Transverse colon (tissue), 4 donors: ENCODE data around the gene ASH1L. TPM values are rescaled to one million over a fixed set of nuclear protein-coding genes. Genes with fewer than 3 reads are reported as not detected.

ENCODE experiments used
- DNase-seq: peaks from one replicate; pipeline ENCODE4 v3.0.0-alpha.2; 2019
- H3K27ac ChIP-seq, 4 donors: fragments of 200-600 bp; sonication (generic); 2 replicates each; pipeline ENCODE4 v1.5.1; 2016 to 2018; ENCODE audit warnings: inconsistent platforms in 4 of 4
- H3K27me3 ChIP-seq: fragments of 200-600 bp; sonication (generic); 2 replicates; pipeline ENCODE4 v1.5.1; 2017; ENCODE audit warnings: inconsistent platforms
- H3K36me3 ChIP-seq, 4 donors: fragments of 200-600 bp; sonication (generic); 2 replicates each; pipeline ENCODE4 v1.5.1; 2017 to 2019; ENCODE audit warnings: inconsistent platforms in 4 of 4
- H3K4me1 ChIP-seq, 4 donors: fragments of 200-600 bp; sonication (generic); 2 replicates each; pipeline ENCODE4 v1.5.1; 2017 to 2020; ENCODE audit warnings: inconsistent platforms in 4 of 4
- H3K4me3 ChIP-seq, 4 donors: fragments of 200-600 bp; sonication (generic); 1 replicate in 1 of 4; 2 replicates in 3 of 4; pipeline versions ENCODE4 v1.5.1 to v1.6.1; 2017 to 2019; ENCODE audit warnings: inconsistent platforms in 4 of 4
- H3K9me3 ChIP-seq, 2 donors: fragments of 200-600 bp; sonication (generic); 2 replicates each; pipeline ENCODE4 v1.5.1; 2017 to 2019; ENCODE audit warnings: inconsistent platforms in 2 of 2
- CTCF ChIP-seq, 5 experiments: fragments of 200-600 bp in 3 of 5; fragments of 450-650 bp in 2 of 5; sonication (generic) in 3 of 5; IDR thresholded peaks; 1 replicate in 2 of 5; 2 replicates in 3 of 5; pipeline ENCODE4 v1.5.1; 2016 to 2017; ENCODE audit warnings: antibody characterized with exemption in 5 of 5, inconsistent platforms in 3 of 5, mild to moderate bottlenecking in 2 of 5, moderate library complexity in 1 of 5
- EP300 ChIP-seq: sonication (generic); formaldehyde crosslinking; IDR thresholded peaks from one replicate; pipeline ENCODE4 v1.6.1; 2017; ENCODE audit warnings: antibody characterized with exemption, low read depth
- POLR2A ChIP-seq: fragments of 450-650 bp; IDR thresholded peaks from one replicate; pipeline ENCODE4 v1.6.1; 2016; ENCODE audit warnings: antibody characterized with exemption, mild to moderate bottlenecking, moderate library complexity
- POLR2AphosphoS5 ChIP-seq, 3 donors: sonication (generic); formaldehyde crosslinking; IDR thresholded peaks; one replicate each; pipeline ENCODE4 v1.6.1; 2016; ENCODE audit warnings: antibody characterized with exemption in 3 of 3
- WGBS, 2 donors: methylation state at CpG; one replicate each; pipeline ENCODE4 v1.1.5; 2018; ENCODE audit warnings: low coverage in 1 of 2; 5-methylcytosine and 5-hydroxymethylcytosine counted together
- in situ Hi-C, 4 donors: fragments of 200-750 bp; cut with MboI; loops; one replicate each; pipeline versions ENCODE4 v1.15.0 to v1.15.1; 2017; ENCODE audit warnings: low sequenced_read_pairs in 3 of 4, low pct_ligation_motif_present in 1 of 4, low pct_unique_long_range_greater_than_20kb in 1 of 4
- intact Hi-C: fragments of 100-400 bp; cut with DNase I; formaldehyde crosslinking; loops from one replicate; pipeline ENCODE4 v1.15.1; 2023; ENCODE audit warnings: low total_unique reads
- total RNA-seq, 4 donors: library from RNA; depleted of rRNA; stranded (reverse); fragments of >200 nt; gene quantifications; one replicate each; pipeline ENCODE4 v1.1.0, GENCODE V29; 2016

Gene ASH1L
- total RNA-seq, 4 donors from 2014 or later, result 47.4 to 206 (median 89.1) TPM

- TF ChIP-seq POLR2A (no peak), EP300 (no peak), CTCF (IDR thresholded peaks at IDR 0.05) (no peak), POLR2AphosphoS5 (IDR thresholded peaks at IDR 0.05) (no peak)
- 93 to 100% methylated on average over 1 to 8 of the region's 8 CpGs for WGBS, 2 donors
- peaks cover 20% of the 10 kb centered on the region for H3K27me3 ChIP-seq
- H3K27ac ChIP-seq, result no peak overlapping the region
- intact Hi-C loops, result no loop called here
- no peaks in the 10 kb centered on the region for H3K36me3 ChIP-seq
- no peak for DNase-seq
- H3K4me1 ChIP-seq, result peaks cover 0 to 10% (median 5%) of the 10 kb centered on the region in 4 donors
- no peaks in the 10 kb centered on the region for H3K9me3 ChIP-seq
- in situ Hi-C loops, result no loop called here
- H3K4me3 ChIP-seq, result no peak overlapping the region
Observed at GRCh38 chr1:155300024-155300423, 262.6 kb downstream of the ASH1L start.

GRCh38 chr1:155297384-155297783, 265.2 kb downstream of the ASH1L start:
- Histone ChIP-seq H3K36me3 (no peaks in the 10 kb centered on the region), H3K9me3 (no peaks in the 10 kb centered on the region), H3K4me3 (no peak overlapping the region), H3K4me1 (peaks cover 0 to 6% (median 5%) of the 10 kb centered on the region in 4 donors), H3K27me3 (peaks cover 33% of the 10 kb centered on the region), H3K27ac (no peak overlapping the region)
- intact Hi-C loops, result no loop called here
- WGBS, 2 donors, result 70 to 73% methylated on average over 4 to 7 of the region's 7 CpGs
- no peak for DNase-seq
- in situ Hi-C loops, result no loop called here
- no peak for TF ChIP-seq EP300

- in situ Hi-C loops, result no loop called here
Observed at GRCh38 chr1:155296661-155297060, 265.9 kb downstream of the ASH1L start.

GRCh38 chr1:155295942-155296267, 266.7 kb downstream of the ASH1L start:
- no peak for TF ChIP-seq POLR2A
- TF ChIP-seq EP300, result no peak
- no peak for TF ChIP-seq CTCF (IDR thresholded peaks at IDR 0.05)
- no peak for TF ChIP-seq POLR2AphosphoS5 (IDR thresholded peaks at IDR 0.05)
- no peaks in the 10 kb centered on the region for H3K9me3 ChIP-seq
- intact Hi-C loops, result no loop called here
- in situ Hi-C loops, result no loop called here
- H3K27ac ChIP-seq, result no peak overlapping the region
- DNase-seq, result no peak
- 92% methylated on average over 7 of the region's 7 CpGs; no CpG with 5 or more reads in 1 of the 2 donors for WGBS, 2 donors
- no peaks in the 10 kb centered on the region for H3K36me3 ChIP-seq
- H3K27me3 ChIP-seq, result peaks cover 33% of the 10 kb centered on the region
- peaks cover 0 to 6% (median 4%) of the 10 kb centered on the region in 4 donors for H3K4me1 ChIP-seq
- no peak overlapping the region for H3K4me3 ChIP-seq

More at GRCh38 chr1:155296661-155297060, 265.9 kb downstream of the ASH1L start:
- Histone ChIP-seq H3K4me1 (peaks cover 0 to 6% (median 5%) of the 10 kb centered on the region in 4 donors), H3K4me3 (no peak overlapping the region), H3K9me3 (no peaks in the 10 kb centered on the region), H3K27ac (no peak overlapping the region), H3K36me3 (no peaks in the 10 kb centered on the region), H3K27me3 (peaks cover 33% of the 10 kb centered on the region)
- no peak for DNase-seq
- 67 to 81% methylated on average over 1 to 3 of the region's 3 CpGs for WGBS, 2 donors
- intact Hi-C loops, result no loop called here
- TF ChIP-seq EP300 (no peak), POLR2AphosphoS5 (IDR thresholded peaks at IDR 0.05) (no peak), POLR2A (no peak), CTCF (IDR thresholded peaks at IDR 0.05) (no peak)
